HCT116 (cell line): Measurements from ENCODE around the gene YTHDF1. TPM values are rescaled to one million over a fixed set of nuclear protein-coding genes. Genes with fewer than 3 reads are reported as not detected.

Source experiments
- ATAC-seq: fragments of 200-7000 bp; cut with Tn5 transposase; 2 replicates; pipeline ENCODE4 v1.9.1; 2020; ENCODE audit warnings: mild to moderate bottlenecking, moderate library complexity
- BruUV-seq: library from RNA; stranded (reverse); fragments of 400-500 nt; replicated peaks from 2 replicates; lab custom pipeline; 2021; lab: Mats Ljungman, UMichigan
- CTCF ChIA-PET: fragments of 300-600 bp; sonication (Branson Sonifier 250); formaldehyde crosslinking; loops from one replicate; lab custom pipeline; 2021; ENCODE audit warnings: antibody characterized with exemption; lab: Charles Lee
- POLR2A ChIA-PET: fragments of 300-600, 350-600 bp; sonication (Branson Sonifier 250); formaldehyde crosslinking; loops from one replicate; lab custom pipeline; 2021; ENCODE audit warnings: antibody characterized with exemption; lab: Charles Lee
- RAD21 ChIA-PET, 2 experiments: fragments of 300-600 bp; sonication (Branson Sonifier 250); formaldehyde crosslinking; loops; one replicate each; lab custom pipeline; 2023; ENCODE audit warnings: low total read pairs in 2 of 2; ENCODE audit not compliant: uncharacterized antibody in 2 of 2, unreplicated experiment in 2 of 2, low non-redundant PET in 1 of 2; lab: Charles Lee
- DNase-seq: peaks from one replicate; pipeline ENCODE4 v3.0.0-alpha.2; 2010; ENCODE audit warnings: low read depth, low spot score
- H2AFZ ChIP-seq: fragments of 200-600 bp; shearing (Covaris generic), sonication (generic); 2 replicates; pipeline ENCODE4 v1.6.1; 2017; ENCODE audit warnings: low read depth, mixed run types, mixed read lengths, antibody characterized with exemption, low read length; ENCODE audit not compliant: poor library complexity, severe bottlenecking
- H3K27ac ChIP-seq: 2 replicates; pipeline ENCODE4 v1.5.1; 2012; ENCODE audit warnings: low read depth, low read length
- H3K27me3 ChIP-seq: fragments of 200-600 bp; sonication (generic); 2 replicates; pipeline ENCODE4 v1.6.1; 2016; ENCODE audit warnings: mixed run types, low read length, mixed read lengths; ENCODE audit not compliant: insufficient read depth
- H3K36me3 ChIP-seq, 2 experiments: fragments of 200-500 bp in 1 of 2; fragments of 200-600 bp in 1 of 2; sonication (Bioruptor generic) in 1 of 2; sonication (generic) in 1 of 2; 2 replicates each; pipeline versions ENCODE4 v1.5.1 to v1.6.1; 2014 to 2016; ENCODE audit warnings: low read length in 2 of 2, inconsistent platforms in 1 of 2, mixed read lengths in 1 of 2, mixed run types in 1 of 2; ENCODE audit not compliant: insufficient read depth in 2 of 2, control insufficient read depth in 1 of 2
- H3K4me1 ChIP-seq, 2 experiments: fragments of 200-600 bp in 1 of 2; sonication (generic) in 1 of 2; 2 replicates each; pipeline versions ENCODE4 v1.5.1 to v1.6.1; 2012 to 2017; ENCODE audit warnings: low read length in 2 of 2, inconsistent platforms in 1 of 2, mild to moderate bottlenecking in 1 of 2, mixed read lengths in 1 of 2, mixed run types in 1 of 2, moderate library complexity in 1 of 2; ENCODE audit not compliant: insufficient read depth in 2 of 2, control insufficient read depth in 1 of 2
- H3K4me2 ChIP-seq: fragments of 200-600 bp; sonication (generic); 2 replicates; pipeline ENCODE4 v1.6.1; 2017; ENCODE audit warnings: mixed run types, low read length, mixed read lengths
- H3K4me3 ChIP-seq, 2 experiments: fragments of 200-600 bp in 1 of 2; sonication (generic) in 1 of 2; replicated peaks in 1 of 2; 2 replicates each; pipeline ENCODE4 v1.5.1; 2011 to 2016; ENCODE audit warnings: low read length in 2 of 2, control low read depth in 1 of 2, low read depth in 1 of 2, mild to moderate bottlenecking in 1 of 2, mixed read lengths in 1 of 2, mixed run types in 1 of 2
- H3K79me2 ChIP-seq: fragments of 200-600 bp; sonication (generic); 2 replicates; pipeline ENCODE4 v1.6.1; 2017; ENCODE audit warnings: mild to moderate bottlenecking, mixed run types, low read length, moderate library complexity, mixed read lengths; ENCODE audit not compliant: insufficient read depth
- H3K9ac ChIP-seq: fragments of 200-600 bp; sonication (generic); 2 replicates; pipeline ENCODE4 v1.6.1; 2016; ENCODE audit warnings: low read length, mixed read lengths
- H3K9me2 ChIP-seq: fragments of 200-600 bp; sonication (generic), shearing (Covaris generic); 2 replicates; pipeline ENCODE4 v1.6.1; 2017; ENCODE audit warnings: mixed run types, mild to moderate bottlenecking, moderate library complexity; ENCODE audit not compliant: insufficient read depth
- H3K9me3 ChIP-seq, 2 experiments: fragments of 200-500 bp in 1 of 2; fragments of 200-600 bp in 1 of 2; sonication (Bioruptor generic) in 1 of 2; sonication (generic) in 1 of 2; 2 replicates each; pipeline ENCODE4 v1.6.1; 2014 to 2017; ENCODE audit warnings: low read length in 2 of 2, mixed read lengths in 2 of 2, inconsistent platforms in 1 of 2, low read depth in 1 of 2, mild to moderate bottlenecking in 1 of 2, mixed run types in 1 of 2, moderate library complexity in 1 of 2; ENCODE audit not compliant: control insufficient read depth in 1 of 2, insufficient read depth in 1 of 2
- H4K20me1 ChIP-seq: fragments of 200-600 bp; sonication (generic), shearing (Covaris generic); 2 replicates; pipeline ENCODE4 v1.6.1; 2017; ENCODE audit warnings: mixed run types, mild to moderate bottlenecking, moderate library complexity; ENCODE audit not compliant: insufficient read depth
- ATF3 ChIP-seq: IDR thresholded peaks from 2 replicates; pipeline ENCODE4 v1.6.1; 2012
- CBX3 ChIP-seq: IDR thresholded peaks from 2 replicates; pipeline ENCODE4 v1.6.1; 2012; ENCODE audit warnings: low read depth
- CEBPB ChIP-seq: IDR thresholded peaks from 2 replicates; pipeline ENCODE4 v1.6.1; 2012; ENCODE audit warnings: low read depth
- CTCF ChIP-seq, 3 experiments: fragments of 200-600 bp in 1 of 3; sonication (generic) in 1 of 3; IDR thresholded peaks in 2 of 3; conservative IDR thresholded peaks in 1 of 3; 2 replicates each; pipeline ENCODE4 v1.5.1; 2012 to 2017; ENCODE audit warnings: low read depth in 2 of 3, low read length in 2 of 3, antibody characterized with exemption in 1 of 3, borderline replicate concordance in 1 of 3, control low read depth in 1 of 3, mild to moderate bottlenecking in 1 of 3, mixed read lengths in 1 of 3, mixed run types in 1 of 3, moderate library complexity in 1 of 3; ENCODE audit not compliant: insufficient read depth in 1 of 3
- ELF1 ChIP-seq: IDR thresholded peaks from 2 replicates; pipeline ENCODE4 v1.6.1; 2012; ENCODE audit warnings: low read depth, borderline replicate concordance
- EZH2 ChIP-seq: fragments of 200-600 bp; sonication (generic); IDR thresholded peaks from 2 replicates; pipeline ENCODE4 v1.6.1; 2017; ENCODE audit warnings: antibody characterized with exemption, mixed run types
- EZH2phosphoT487 ChIP-seq: fragments of 200-600 bp; IDR thresholded peaks from 2 replicates; pipeline ENCODE4 v1.6.1; 2018; ENCODE audit warnings: antibody characterized with exemption, borderline replicate concordance
- FOSL1 ChIP-seq: IDR thresholded peaks from 2 replicates; pipeline ENCODE4 v1.6.1; 2012; ENCODE audit warnings: low read depth
- JUND ChIP-seq: IDR thresholded peaks from 2 replicates; pipeline ENCODE4 v1.6.1; 2012
- POLR2A ChIP-seq: IDR thresholded peaks from 2 replicates; pipeline ENCODE4 v1.7.0; 2011; ENCODE audit warnings: borderline replicate concordance; ENCODE audit not compliant: insufficient read depth, insufficient read length; ENCODE audit errors: extremely low read depth
- POLR2AphosphoS5 ChIP-seq: IDR thresholded peaks from 2 replicates; pipeline ENCODE4 v1.6.1; 2011; ENCODE audit warnings: mild to moderate bottlenecking, low read depth, low read length, moderate library complexity
- RAD21 ChIP-seq: IDR thresholded peaks from 2 replicates; pipeline ENCODE4 v1.6.1; 2012; ENCODE audit warnings: low read depth, mild to moderate bottlenecking
- REST ChIP-seq: IDR thresholded peaks from 2 replicates; pipeline ENCODE4 v1.6.1; 2012; ENCODE audit warnings: low read depth
- SIN3A ChIP-seq: IDR thresholded peaks from 2 replicates; pipeline ENCODE4 v1.6.1; 2012; ENCODE audit warnings: low read depth
- SP1 ChIP-seq: IDR thresholded peaks from 2 replicates; pipeline ENCODE4 v1.6.1; 2012; ENCODE audit warnings: low read depth
- SRF ChIP-seq: IDR thresholded peaks from 2 replicates; pipeline ENCODE4 v1.6.1; 2012; ENCODE audit warnings: low read depth
- ZBTB33 ChIP-seq: IDR thresholded peaks from 2 replicates; pipeline ENCODE4 v1.6.1; 2011; ENCODE audit warnings: mild to moderate bottlenecking, low read length, moderate library complexity; ENCODE audit not compliant: insufficient replicate concordance; ENCODE audit errors: extremely low read depth
- ZNF274 ChIP-seq: fragments of 200-500 bp; sonication (Bioruptor generic); IDR thresholded peaks from 2 replicates; pipeline ENCODE4 v1.6.1; 2014; ENCODE audit warnings: mild to moderate bottlenecking, low read depth, low read length, inconsistent platforms
- intact Hi-C: fragments of 100-400 bp; cut with micrococcal nuclease; formaldehyde crosslinking; loops from 2 replicates; pipeline ENCODE4 v1.10.0; 2022
- total RNA-seq: library from RNA; stranded (reverse); gene quantifications from one replicate; pipeline ENCODE4 v1.2.1, GENCODE V29; 2021; ENCODE audit not compliant: unreplicated experiment

Gene YTHDF1
- total RNA-seq, 1 experiment from 2014 or later, result 42.8 TPM

GRCh38 chr20:63158845-63159244 is 57.1 kb downstream of the YTHDF1 start:
- no peaks in the 10 kb centered on the region for H3K79me2 ChIP-seq
- H4K20me1 ChIP-seq, result no peaks in the 10 kb centered on the region
- intact Hi-C loops, result no loop called here
- no peaks in the 10 kb centered on the region for H3K36me3 ChIP-seq
- no peaks in the 10 kb centered on the region for H3K9me2 ChIP-seq
- ChIA-PET RAD21 (no interaction called here), POLR2A (no interaction called here), CTCF (no interaction called here)
- H3K9ac ChIP-seq, result no peak overlapping the region
- no peaks in the 10 kb centered on the region for H3K9me3 ChIP-seq
- no peak for DNase-seq
- H3K4me2 ChIP-seq, result no peak overlapping the region
- peaks cover 12% of the 10 kb centered on the region; the same call in 1 of the 2 replicates for H3K27me3 ChIP-seq
- no peak overlapping the region for H3K27ac ChIP-seq
- H3K4me3 ChIP-seq, result no peak overlapping the region
- TF ChIP-seq REST (no peak), EZH2phosphoT487 (no peak), CTCF (IDR thresholded peaks at IDR 0.05 in 2 of 3, conservative IDR thresholded peaks at IDR 0.05 in 1 of 3; ENCODE audit: borderline replicate concordance in 1 of 3, insufficient read depth in 1 of 3, low read depth in 2 of 3, low read length in 2 of 3) (no peak), SP1 (no peak), POLR2AphosphoS5 (no peak), SIN3A (no peak), ZBTB33 (no peak), JUND (no peak), ELF1 (no peak), EZH2 (no peak), FOSL1 (no peak), CBX3 (no peak), SRF (no peak), ZNF274 (no peak), RAD21 (no peak), CEBPB (no peak), POLR2A (no peak), ATF3 (no peak)
- no TSS peak for BruUV-seq
- no peaks in the 10 kb centered on the region for H3K4me1 ChIP-seq
- ATAC-seq, result no peak
- H2AFZ ChIP-seq, result no peak overlapping the region
